Pancreas (tissue), 10 donors: ENCODE data around the gene UFD1. TPM values are rescaled to one million over a fixed set of nuclear protein-coding genes. Genes with fewer than 3 reads are reported as not detected.

Experiments
- ATAC-seq, 4 donors: fragments of 200-7000 bp; cut with Tn5 transposase; one replicate each; pipeline versions ENCODE4 v1.8.0 to v1.9.1; 2020; ENCODE audit warnings: mild to moderate bottlenecking in 4 of 4, moderate library complexity in 4 of 4
- DNase-seq, 6 donors: peaks; one replicate each; pipeline ENCODE4 v3.0.0-alpha.2; 2020
- FAIRE-seq: peaks from 2 replicates; lab custom pipeline; 2012; peaks lifted over from hg19 to GRCh38; lab: Jason Lieb, UNC
- H3K27ac ChIP-seq, 4 donors: fragments of 200-600 bp; sonication (generic); 1 replicate in 3 of 4; 2 replicates in 1 of 4; pipeline versions ENCODE4 v1.5.0 to v1.8.0; 2020
- H3K27me3 ChIP-seq, 4 donors: fragments of 200-600 bp; one replicate each; pipeline ENCODE4 v1.8.0; 2021
- H3K36me3 ChIP-seq, 3 donors: fragments of 200-600 bp; sonication (generic) in 1 of 3; one replicate each; pipeline versions ENCODE4 v1.5.0 to v1.8.0; 2020 to 2021
- H3K4me1 ChIP-seq, 3 donors: fragments of 200-600 bp; one replicate each; pipeline ENCODE4 v1.8.0; 2021
- H3K4me3 ChIP-seq, 4 donors: fragments of 200-600 bp; sonication (generic) in 2 of 4; one replicate each; pipeline versions ENCODE4 v1.5.0 to v1.8.0; 2020 to 2021
- H3K9me3 ChIP-seq, 4 donors: fragments of 200-600 bp; one replicate each; pipeline ENCODE4 v1.8.0; 2021
- WGBS, 2 donors: extraction: QIAGEN DNeasy Blood & Tissue Kit; methylation state at CpG; one replicate each; pipeline ENCODE4 v1.1.7; 2013; 5-methylcytosine and 5-hydroxymethylcytosine counted together
- intact Hi-C, 3 donors: fragments of 100-400 bp; cut with DNase I; formaldehyde crosslinking; loops; one replicate each; pipeline versions ENCODE4 v1.11.1 to v1.14.2; 2022
- polyA plus RNA-seq, 2 donors: library from polyadenylated mRNA; stranded (reverse); fragments of 200-250 nt; gene quantifications; one replicate each; pipeline ENCODE4 v1.2.3, GENCODE V29; 2013
- total RNA-seq, 6 donors: library from RNA; stranded (reverse); fragmentation: NEBNext Ultra II Directional in 4 of 6; extraction: Animal tissue kit (Norgen Biotek cat#: 25700) in 4 of 6; gene quantifications; one replicate each; pipeline versions ENCODE4 v1.2.1 to v1.2.4, GENCODE V29; 2021 to 2023
- TF ChIP-seq, protein P1 (sequence below), 4 donors: fragments of 200-600 bp; sonication (generic) in 3 of 4; IDR thresholded peaks; one replicate each; pipeline versions ENCODE4 v1.5.0 to v1.8.0; 2021; ENCODE audit warnings: antibody characterized with exemption in 4 of 4
- donor health status: healthy with polysubstance abuse.
- donor health status: DM: no; HTN: no; CAD: no; lungs with moderate emphysema.
- donor health status: DM: no; HTN: no; CAD: no.
- donor health status: control.
- donor health status: control.
- donor health status: Bipolar disorder and iron deficiency.
- donor health status: DM: yes; HTN: yes; CAD: no.
- donor health status: DM: no; HTN: no; CAD: no.
- donor health status: DM: no; HTN: no; CAD: no.
- donor health status: DM: yes; HTN: yes; CAD: no.

UFD1 gene
- total and polyA plus RNA-seq, 8 donors = 14.2 to 37.9 (median 23.5) TPM

DNA sequence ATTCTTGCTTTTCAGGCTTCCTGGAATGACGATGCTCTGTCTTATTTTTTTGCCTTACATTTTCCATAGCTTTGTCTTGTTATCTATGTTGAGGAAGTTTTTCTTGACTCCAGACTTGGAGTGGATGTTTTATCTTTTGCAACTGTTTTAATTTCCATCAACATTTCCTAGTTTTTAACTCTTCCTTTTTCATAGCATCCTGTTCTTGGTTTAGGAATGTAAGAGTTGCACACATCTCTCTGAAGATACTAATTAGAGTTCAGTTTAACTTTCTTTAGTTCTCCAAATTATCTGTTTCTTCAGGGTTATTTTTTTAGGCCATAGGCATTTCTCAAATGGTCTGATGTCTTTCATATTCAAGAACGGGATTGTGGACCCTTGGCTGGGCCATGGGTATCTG is 34.8 kb upstream of the UFD1 start:
- FAIRE-seq = no peak
- Histone ChIP-seq H3K4me1 (no peaks in the 10 kb centered on the region), H3K27me3 (no peaks in the 10 kb centered on the region), H3K4me3 (no peak overlapping the region), H3K9me3 (no peaks in the 10 kb centered on the region), H3K27ac (no peak overlapping the region), H3K36me3 (no peaks in the 10 kb centered on the region)
- intact Hi-C loops = no loop called here
- TF ChIP-seq, protein P1, sequence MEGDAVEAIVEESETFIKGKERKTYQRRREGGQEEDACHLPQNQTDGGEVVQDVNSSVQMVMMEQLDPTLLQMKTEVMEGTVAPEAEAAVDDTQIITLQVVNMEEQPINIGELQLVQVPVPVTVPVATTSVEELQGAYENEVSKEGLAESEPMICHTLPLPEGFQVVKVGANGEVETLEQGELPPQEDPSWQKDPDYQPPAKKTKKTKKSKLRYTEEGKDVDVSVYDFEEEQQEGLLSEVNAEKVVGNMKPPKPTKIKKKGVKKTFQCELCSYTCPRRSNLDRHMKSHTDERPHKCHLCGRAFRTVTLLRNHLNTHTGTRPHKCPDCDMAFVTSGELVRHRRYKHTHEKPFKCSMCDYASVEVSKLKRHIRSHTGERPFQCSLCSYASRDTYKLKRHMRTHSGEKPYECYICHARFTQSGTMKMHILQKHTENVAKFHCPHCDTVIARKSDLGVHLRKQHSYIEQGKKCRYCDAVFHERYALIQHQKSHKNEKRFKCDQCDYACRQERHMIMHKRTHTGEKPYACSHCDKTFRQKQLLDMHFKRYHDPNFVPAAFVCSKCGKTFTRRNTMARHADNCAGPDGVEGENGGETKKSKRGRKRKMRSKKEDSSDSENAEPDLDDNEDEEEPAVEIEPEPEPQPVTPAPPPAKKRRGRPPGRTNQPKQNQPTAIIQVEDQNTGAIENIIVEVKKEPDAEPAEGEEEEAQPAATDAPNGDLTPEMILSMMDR (IDR thresholded peaks at IDR 0.05) = no peak
- no peak for DNase-seq
- 50 to 70% methylated on average over 2 of the region's 2 CpGs for WGBS, 2 donors
- ATAC-seq = no peak

DNA sequence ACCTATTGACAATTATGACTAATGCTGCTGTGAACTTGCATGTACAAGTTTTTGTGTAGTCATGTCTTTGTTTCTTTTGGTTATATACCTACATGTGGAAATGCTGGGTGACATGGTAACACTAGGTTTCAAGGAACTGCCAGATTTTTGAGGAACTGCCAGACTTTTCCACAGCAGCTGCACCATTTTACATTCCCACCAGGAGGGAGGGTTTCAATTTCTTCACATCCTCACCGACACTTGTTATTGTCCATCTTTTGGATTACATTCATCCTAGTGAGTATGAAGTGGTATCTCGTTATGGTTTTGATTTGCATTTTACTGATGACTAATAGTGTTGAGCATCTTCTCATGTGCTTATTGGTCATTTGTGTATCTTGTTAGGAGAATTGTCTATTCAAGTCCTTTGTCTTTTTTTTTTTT is 31.9 kb upstream of the UFD1 start:
- 95 to 99% methylated on average over 2 of the region's 2 CpGs for WGBS, 2 donors
- Histone ChIP-seq H3K27me3 (no peaks in the 10 kb centered on the region), H3K4me3 (no peak overlapping the region), H3K4me1 (no peaks in the 10 kb centered on the region), H3K9me3 (no peaks in the 10 kb centered on the region), H3K36me3 (no peaks in the 10 kb centered on the region), H3K27ac (no peak overlapping the region)
- intact Hi-C loops = no loop called here
- DNase-seq (no peak), FAIRE-seq (no peak), ATAC-seq (no peak)
- TF ChIP-seq, protein P1 (IDR thresholded peaks at IDR 0.05) = no peak

DNA sequence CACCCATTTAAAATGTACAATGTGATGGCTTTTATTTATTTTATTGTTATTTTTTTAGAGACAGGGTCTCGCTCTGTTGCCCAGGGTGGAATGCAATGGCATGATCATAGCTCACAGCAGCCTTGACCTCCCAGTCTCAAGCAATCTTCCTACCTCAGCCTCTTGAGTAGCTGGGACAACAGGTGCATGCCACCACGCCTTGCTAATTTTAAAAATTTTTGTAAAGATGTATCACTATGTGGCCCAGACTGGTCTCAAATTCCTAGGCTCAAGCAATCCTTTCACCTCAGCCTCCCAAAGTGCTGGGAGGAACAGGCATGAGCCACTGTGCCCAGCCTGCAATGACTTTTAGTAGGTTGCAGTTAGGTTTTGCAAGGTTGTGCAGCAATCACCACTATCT is 30.9 kb upstream of the UFD1 start:
- no peak for FAIRE-seq
- intact Hi-C loops = no loop called here
- TF ChIP-seq, protein P1 (IDR thresholded peaks at IDR 0.05) = no peak
- no peaks in the 10 kb centered on the region for H3K4me1 ChIP-seq
- H3K4me3 ChIP-seq = no peak overlapping the region
- no peaks in the 10 kb centered on the region for H3K36me3 ChIP-seq
- no peak overlapping the region for H3K27ac ChIP-seq
- no peaks in the 10 kb centered on the region for H3K9me3 ChIP-seq
- no peaks in the 10 kb centered on the region for H3K27me3 ChIP-seq
- 88 to 91% methylated on average over 2 of the region's 2 CpGs for WGBS, 2 donors
- no peak for DNase-seq
- no peak for ATAC-seq

DNA sequence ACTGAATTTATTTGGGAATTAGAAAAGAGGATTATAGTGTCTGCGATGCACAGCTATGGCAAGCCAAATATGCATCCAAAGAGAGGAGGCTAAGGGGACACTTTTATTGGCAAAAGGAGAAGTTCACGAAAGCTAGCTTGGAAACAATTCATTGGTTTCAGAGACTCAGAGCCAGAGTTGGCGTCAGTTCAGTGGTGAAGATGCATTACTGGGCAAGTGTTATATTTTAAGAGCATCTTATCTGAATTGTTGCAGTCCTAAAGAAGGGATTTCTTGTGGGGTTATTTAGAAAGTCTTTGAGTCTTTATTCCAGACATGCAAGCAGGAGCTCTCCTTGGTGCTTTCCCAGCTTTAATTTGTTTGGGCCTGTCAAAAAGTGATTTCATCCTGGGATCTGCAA is 30.2 kb upstream of the UFD1 start:
- no peak for FAIRE-seq
- H3K4me3 ChIP-seq = no peak overlapping the region
- intact Hi-C loops = no loop called here

More for the DNA sequence above, 30.2 kb upstream of the UFD1 start:
- Histone ChIP-seq H3K36me3 (no peaks in the 10 kb centered on the region), H3K27me3 (no peaks in the 10 kb centered on the region), H3K4me1 (no peaks in the 10 kb centered on the region), H3K27ac (no peak overlapping the region), H3K9me3 (no peaks in the 10 kb centered on the region)
- no peak for DNase-seq
- no peak for ATAC-seq
- 90 to 94% methylated on average over 3 of the region's 3 CpGs for WGBS, 2 donors
- TF ChIP-seq, protein P1 (IDR thresholded peaks at IDR 0.05) = no peak
